ENCODE measurements around the gene USP37. TPM values are rescaled to one million over a fixed set of nuclear protein-coding genes. Genes with fewer than 3 reads are reported as not detected.

USP37 gene
- total RNA-seq, 2 experiments from 2014 or later, result 42.5 to 46.8 TPM

GRCh38 chr2:218446547-218446946 lies 121.6 kb downstream of the USP37 start:
- Mint-ChIP-seq H3K27me3 (no peaks in the 10 kb centered on the region), H3K4me3 (no peak overlapping the region), H3K9me3 (ENCODE audit: low read depth) (no peaks in the 10 kb centered on the region), H3K4me1 (no peaks in the 10 kb centered on the region), H3K36me3 (ENCODE audit: low read depth) (peaks cover 31% of the 10 kb centered on the region), H3K27ac (no peak overlapping the region)
- no peak for DNase-seq
- intact Hi-C loops (cut with DNase I, micrococcal nuclease), result no loop called here
- CTCF ChIA-PET, result no interaction called here
- POLR2A ChIA-PET, result no interaction called here
- no peak for ATAC-seq

- CTCF ChIA-PET, result interaction anchor here (0.7 kb wide), 1 partner anchor 487 kb away, joined by 3 read pairs; no protein-coding TSS in a partner anchor
- H3K27me3 Mint-ChIP-seq, result no peaks in the 10 kb centered on the region
- POLR2A ChIA-PET, result interaction anchor here (0.6 kb wide), 1 partner anchor 71 kb away, joined by 3 read pairs; no protein-coding TSS in a partner anchor
- no peaks in the 10 kb centered on the region for H3K9me3 Mint-ChIP-seq (ENCODE audit: low read depth)
- DNase-seq, result no peak
- no peak for ATAC-seq
- no peak overlapping the region for H3K27ac Mint-ChIP-seq
- H3K4me3 Mint-ChIP-seq, result no peak overlapping the region
- intact Hi-C loops (cut with DNase I, micrococcal nuclease), result no loop called here
- peaks cover 30% of the 10 kb centered on the region for H3K36me3 Mint-ChIP-seq (ENCODE audit: low read depth)
- no peaks in the 10 kb centered on the region for H3K4me1 Mint-ChIP-seq
Measured at GRCh38 chr2:218445602-218446001, 122.5 kb downstream of the USP37 start.

GRCh38 chr2:218444692-218445357 lies 123.3 kb downstream of the USP37 start:
- DNase-seq, result no peak
- peak; percentile 6 for ATAC-seq
- H3K27me3 Mint-ChIP-seq, result no peaks in the 10 kb centered on the region
- no peak overlapping the region for H3K4me3 Mint-ChIP-seq
- POLR2A ChIA-PET, result no interaction called here
- CTCF ChIA-PET, result interaction anchor here (0.7 to 1.4 kb wide), 2 partner anchors 10 to 486 kb away, joined by 3 to 4 read pairs; no protein-coding TSS in a partner anchor
- H3K4me1 Mint-ChIP-seq, result no peaks in the 10 kb centered on the region
- intact Hi-C loops (cut with DNase I, micrococcal nuclease), result no loop called here
- no peaks in the 10 kb centered on the region for H3K9me3 Mint-ChIP-seq (ENCODE audit: low read depth)
- peaks cover 22% of the 10 kb centered on the region for H3K36me3 Mint-ChIP-seq (ENCODE audit: low read depth)
- H3K27ac Mint-ChIP-seq, result no peak overlapping the region

GRCh38 chr2:218438596-218438995 lies 129.6 kb downstream of the USP37 start:
- H3K36me3 Mint-ChIP-seq (ENCODE audit: low read depth), result no peaks in the 10 kb centered on the region
- ChIA-PET CTCF (no interaction called here), POLR2A (no interaction called here)

GRCh38 chr2:218437969-218438368 lies 130.2 kb downstream of the USP37 start:
- ChIA-PET POLR2A (no interaction called here), CTCF (no interaction called here)
- H3K36me3 Mint-ChIP-seq (ENCODE audit: low read depth), result no peaks in the 10 kb centered on the region
- no peaks in the 10 kb centered on the region for H3K4me1 Mint-ChIP-seq
- no peak overlapping the region for H3K27ac Mint-ChIP-seq
- DNase-seq (no peak), ATAC-seq (no peak)
- no peak overlapping the region for H3K4me3 Mint-ChIP-seq
- intact Hi-C loops (cut with DNase I, micrococcal nuclease), result no loop called here
- no peaks in the 10 kb centered on the region for H3K27me3 Mint-ChIP-seq
- H3K9me3 Mint-ChIP-seq (ENCODE audit: low read depth), result no peaks in the 10 kb centered on the region

More at GRCh38 chr2:218438596-218438995, 129.6 kb downstream of the USP37 start:
- H3K9me3 Mint-ChIP-seq (ENCODE audit: low read depth), result no peaks in the 10 kb centered on the region
- H3K4me1 Mint-ChIP-seq, result no peaks in the 10 kb centered on the region
- intact Hi-C loops (cut with DNase I, micrococcal nuclease), result no loop called here
- ATAC-seq (no peak), DNase-seq (no peak)
- no peak overlapping the region for H3K27ac Mint-ChIP-seq
- no peak overlapping the region for H3K4me3 Mint-ChIP-seq
- no peaks in the 10 kb centered on the region for H3K27me3 Mint-ChIP-seq

DNA sequence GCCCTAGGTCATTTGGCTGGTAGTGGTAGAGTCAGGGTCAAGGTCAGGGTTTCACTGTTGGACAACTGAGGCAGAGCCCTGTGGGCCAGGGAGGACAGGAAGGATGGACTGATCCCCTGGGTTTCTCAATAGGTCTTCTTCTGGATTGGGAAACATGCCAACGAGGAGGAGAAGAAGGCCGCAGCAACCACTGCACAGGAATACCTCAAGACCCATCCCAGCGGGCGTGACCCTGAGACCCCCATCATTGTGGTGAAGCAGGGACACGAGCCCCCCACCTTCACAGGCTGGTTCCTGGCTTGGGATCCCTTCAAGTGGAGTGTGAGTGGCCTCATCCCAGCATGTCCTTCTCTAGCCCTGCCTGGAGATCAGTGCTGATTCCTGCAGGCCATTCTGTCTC lies 131.2 kb downstream of the USP37 start:
- H3K27ac Mint-ChIP-seq, result no peak overlapping the region
- no peak for DNase-seq
- no peaks in the 10 kb centered on the region for H3K36me3 Mint-ChIP-seq (ENCODE audit: low read depth)
- intact Hi-C loops (cut with DNase I, micrococcal nuclease), result no loop called here
- no peak overlapping the region for H3K4me3 Mint-ChIP-seq
- ChIA-PET CTCF (no interaction called here), POLR2A (no interaction called here)
- H3K4me1 Mint-ChIP-seq, result no peaks in the 10 kb centered on the region
- no peaks in the 10 kb centered on the region for H3K9me3 Mint-ChIP-seq (ENCODE audit: low read depth)
- no peaks in the 10 kb centered on the region for H3K27me3 Mint-ChIP-seq
- ATAC-seq, result no peak

DNA sequence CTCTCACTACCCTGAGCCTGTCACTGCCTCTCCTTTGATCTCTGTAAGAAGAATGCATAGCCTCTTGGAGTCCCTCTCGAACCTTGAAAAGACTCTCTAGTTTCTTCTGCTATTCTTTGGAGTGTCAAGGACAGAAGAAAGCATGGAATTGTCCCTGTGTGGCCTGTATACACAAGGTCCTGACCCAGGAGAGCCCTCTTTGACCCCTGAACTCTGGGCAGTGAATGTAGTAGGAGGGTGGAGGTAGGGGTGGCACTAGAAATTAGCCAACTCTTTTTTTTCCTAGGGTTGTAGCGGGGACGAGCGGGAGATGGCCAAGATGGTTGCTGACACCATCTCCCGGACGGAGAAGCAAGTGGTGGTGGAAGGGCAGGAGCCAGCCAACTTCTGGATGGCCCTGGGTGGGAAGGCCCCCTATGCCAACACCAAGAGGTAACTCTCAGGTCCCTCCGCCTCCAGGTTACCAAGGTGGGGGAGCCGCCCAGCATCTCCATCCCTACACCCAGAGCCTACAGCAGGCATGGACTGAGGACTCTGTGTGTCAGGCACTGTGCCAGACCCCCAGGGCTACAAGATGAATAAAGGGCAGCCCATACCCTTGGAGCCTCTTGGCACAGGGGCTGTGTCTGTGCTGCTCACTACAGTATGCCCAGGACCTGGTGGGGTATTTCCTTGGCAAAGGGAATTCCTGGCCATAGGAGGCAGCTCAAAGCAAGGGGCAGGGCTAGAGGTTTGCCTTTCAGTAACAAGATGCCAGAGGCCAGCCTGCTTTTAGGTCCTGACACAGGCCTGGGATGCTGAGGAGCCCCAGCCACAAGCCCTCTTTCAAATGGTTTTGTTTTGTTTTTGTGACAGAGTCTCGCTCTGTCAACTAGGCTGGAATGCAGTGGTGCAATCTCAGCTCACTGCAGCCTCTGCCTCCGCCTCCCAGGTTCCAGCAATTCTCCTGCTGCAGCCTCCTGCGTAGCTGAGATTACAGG lies 132.9 kb downstream of the USP37 start:
- Mint-ChIP-seq H3K4me1 (no peaks in the 10 kb centered on the region), H3K27me3 (no peaks in the 10 kb centered on the region), H3K27ac (no peak overlapping the region), H3K4me3 (no peak overlapping the region), H3K36me3 (ENCODE audit: low read depth) (no peaks in the 10 kb centered on the region), H3K9me3 (ENCODE audit: low read depth) (no peaks in the 10 kb centered on the region)
- no peak for DNase-seq
- intact Hi-C loops (cut with DNase I, micrococcal nuclease), result no loop called here
- POLR2A ChIA-PET, result no interaction called here
- CTCF ChIA-PET, result no interaction called here
- no peak for ATAC-seq

GRCh38 chr2:218434456-218434855 lies 133.7 kb downstream of the USP37 start:
- DNase-seq (no peak), ATAC-seq (no peak)
- intact Hi-C loops (cut with DNase I, micrococcal nuclease), result no loop called here
- no peak overlapping the region for H3K4me3 Mint-ChIP-seq
- ChIA-PET CTCF (no interaction called here), POLR2A (no interaction called here)
- no peaks in the 10 kb centered on the region for H3K36me3 Mint-ChIP-seq (ENCODE audit: low read depth)
- no peaks in the 10 kb centered on the region for H3K9me3 Mint-ChIP-seq (ENCODE audit: low read depth)
- H3K27ac Mint-ChIP-seq, result no peak overlapping the region
- no peaks in the 10 kb centered on the region for H3K4me1 Mint-ChIP-seq
- H3K27me3 Mint-ChIP-seq, result no peaks in the 10 kb centered on the region

DNA sequence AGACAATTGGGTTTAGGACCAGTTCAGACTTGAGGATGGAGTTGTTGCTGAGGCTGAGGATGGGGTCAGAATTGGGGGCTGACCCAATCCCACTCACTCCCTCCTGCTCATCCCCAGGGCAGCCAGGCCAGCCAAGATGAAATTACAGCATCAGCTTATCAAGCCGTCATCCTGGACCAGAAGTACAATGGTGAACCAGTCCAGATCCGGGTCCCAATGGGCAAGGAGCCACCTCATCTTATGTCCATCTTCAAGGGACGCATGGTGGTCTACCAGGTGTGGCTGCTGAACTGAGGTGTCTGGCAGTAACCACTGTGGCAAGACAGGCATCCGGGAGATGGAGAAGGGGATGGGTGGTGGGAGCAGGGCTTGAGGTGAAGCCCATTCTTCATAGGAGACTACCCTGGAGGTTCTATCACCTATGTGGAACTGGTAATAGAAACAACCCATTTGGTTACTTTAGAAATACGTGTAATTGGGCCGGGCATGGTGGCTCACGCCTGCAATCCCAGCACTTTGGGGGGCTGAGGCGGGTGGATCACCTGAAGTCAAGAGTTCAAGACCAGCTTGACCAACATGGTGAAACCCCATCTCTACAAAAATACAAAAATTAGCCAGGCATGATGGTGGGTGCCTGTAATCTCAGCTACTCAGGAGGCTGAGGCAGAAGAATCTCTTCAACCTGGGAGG lies 135.3 kb downstream of the USP37 start:
- H3K9me3 Mint-ChIP-seq (ENCODE audit: low read depth), result no peaks in the 10 kb centered on the region
- H3K4me1 Mint-ChIP-seq, result no peaks in the 10 kb centered on the region
- H3K36me3 Mint-ChIP-seq (ENCODE audit: low read depth), result no peaks in the 10 kb centered on the region
- ATAC-seq, result no peak
- CTCF ChIA-PET, result no interaction called here
- no peaks in the 10 kb centered on the region for H3K27me3 Mint-ChIP-seq
- intact Hi-C loops (cut with DNase I, micrococcal nuclease), result no loop called here
- no peak for DNase-seq
- POLR2A ChIA-PET, result no interaction called here
- no peak overlapping the region for H3K4me3 Mint-ChIP-seq
- no peak overlapping the region for H3K27ac Mint-ChIP-seq

GRCh38 chr2:218431878-218432277 lies 136.3 kb downstream of the USP37 start:
- ChIA-PET CTCF (interaction anchor here (1.0 kb wide), 1 partner anchor 216 kb away, joined by 3 read pairs; no protein-coding TSS in a partner anchor), POLR2A (no interaction called here)
- ATAC-seq, result no peak
- no peaks in the 10 kb centered on the region for H3K4me1 Mint-ChIP-seq
- no peaks in the 10 kb centered on the region for H3K27me3 Mint-ChIP-seq
- H3K36me3 Mint-ChIP-seq (ENCODE audit: low read depth), result no peaks in the 10 kb centered on the region
- no peak for DNase-seq
- H3K4me3 Mint-ChIP-seq, result no peak overlapping the region
- H3K27ac Mint-ChIP-seq, result no peak overlapping the region
- no peaks in the 10 kb centered on the region for H3K9me3 Mint-ChIP-seq (ENCODE audit: low read depth)
- intact Hi-C loops (cut with DNase I, micrococcal nuclease), result no loop called here

GRCh38 chr2:218430721-218431120 lies 137.4 kb downstream of the USP37 start:
- Mint-ChIP-seq H3K36me3 (ENCODE audit: low read depth) (no peaks in the 10 kb centered on the region), H3K27me3 (no peaks in the 10 kb centered on the region)

More at GRCh38 chr2:218430721-218431120, 137.4 kb downstream of the USP37 start:
- DNase-seq, result no peak
- ATAC-seq, result no peak
- H3K4me3 Mint-ChIP-seq, result no peak overlapping the region
- H3K27ac Mint-ChIP-seq, result no peak overlapping the region
- ChIA-PET CTCF (interaction anchor here (0.8 to 1.0 kb wide), 2 partner anchors 71 to 218 kb away, joined by 3 read pairs; no protein-coding TSS in a partner anchor), POLR2A (no interaction called here)
- no peaks in the 10 kb centered on the region for H3K9me3 Mint-ChIP-seq (ENCODE audit: low read depth)
- H3K4me1 Mint-ChIP-seq, result no peaks in the 10 kb centered on the region
- intact Hi-C loops (cut with DNase I, micrococcal nuclease), result no loop called here
